Stimulated activated CD4-positive, alpha-beta T cell treated with anti-CD3 and anti-CD28 coated beads, Interleukin-15, amount 100 ng/mL, for 48 hours (primary cell): Measurements from ENCODE around the gene ZNF521.
"Not testable (repeated sequence)": the region's sequence is repeated elsewhere in the genome, so short reads cannot be mapped to it uniquely, and the experiment has no call there.

ENCODE experiments used
- DNase-seq, 2 donors: peaks; one replicate each; pipeline ENCODE4 v3.0.0-alpha.2; 2020; ENCODE audit warnings: low read depth in 2 of 2

ZNF521 gene

GRCh38 chr18:25289001-25289631 is 62.9 kb downstream of the ZNF521 start:
- no peak for DNase-seq

- no peak for DNase-seq
Measured at GRCh38 chr18:25288340-25288938, 63.5 kb downstream of the ZNF521 start.

- no peak for DNase-seq
Measured at GRCh38 chr18:25287106-25287505, 64.9 kb downstream of the ZNF521 start.

- DNase-seq, result no peak
Measured at GRCh38 chr18:25284861-25285550, 67.0 kb downstream of the ZNF521 start.

- no peak for DNase-seq
Measured at GRCh38 chr18:25284281-25284680, 67.7 kb downstream of the ZNF521 start.

GRCh38 chr18:25283781-25284180 is 68.2 kb downstream of the ZNF521 start:
- DNase-seq, result no peak

GRCh38 chr18:25282896-25283703 is 68.9 kb downstream of the ZNF521 start:
- DNase-seq, result no peak

GRCh38 chr18:25282282-25282681 is 69.7 kb downstream of the ZNF521 start:
- DNase-seq, result no peak

- no peak for DNase-seq
Measured at GRCh38 chr18:25281556-25281955, 70.4 kb downstream of the ZNF521 start.

- DNase-seq, result no peak
Measured at GRCh38 chr18:25279961-25280360, 72.0 kb downstream of the ZNF521 start.

GRCh38 chr18:25279556-25279955 is 72.4 kb downstream of the ZNF521 start:
- no peak for DNase-seq

- DNase-seq, result no peak
Measured at GRCh38 chr18:25279133-25279532, 72.8 kb downstream of the ZNF521 start.

- no peak for DNase-seq
Measured at GRCh38 chr18:25278394-25278793, 73.6 kb downstream of the ZNF521 start.

- DNase-seq, result no peak
Measured at GRCh38 chr18:25275412-25276001, 76.5 kb downstream of the ZNF521 start.

GRCh38 chr18:25274926-25275325 is 77.0 kb downstream of the ZNF521 start:
- no peak for DNase-seq

- DNase-seq, result not testable (repeated sequence)
Measured at GRCh38 chr18:25266931-25267527, 84.9 kb downstream of the ZNF521 start.

- no peak for DNase-seq
Measured at GRCh38 chr18:25262920-25263319, 89.0 kb downstream of the ZNF521 start.

- no peak for DNase-seq
Measured at GRCh38 chr18:25261768-25262167, 90.2 kb downstream of the ZNF521 start.

- DNase-seq, result no peak
Measured at GRCh38 chr18:25256439-25256838, 95.5 kb downstream of the ZNF521 start.

- DNase-seq, result no peak
Measured at GRCh38 chr18:25253779-25254178, 98.2 kb downstream of the ZNF521 start.

GRCh38 chr18:25253136-25253535 is 98.8 kb downstream of the ZNF521 start:
- DNase-seq, result no peak

- no peak for DNase-seq
Measured at GRCh38 chr18:25251068-25251467, 100.9 kb downstream of the ZNF521 start.
